ENCODE data around the gene NSUN4. TPM values are rescaled to one million over a fixed set of nuclear protein-coding genes. Genes with fewer than 3 reads are reported as not detected.

Gene NSUN4
- total RNA-seq, 1 experiment from 2014 or later: 20.4 TPM

- Histone ChIP-seq H3T11ph (ENCODE audit: low read length) (no peak within 1 kb of the TSS), H2BK120ac (ENCODE audit: low read depth, low read length, poor library complexity, severe bottlenecking) (no peak within 1 kb of the TSS), H2BK15ac (ENCODE audit: low read depth, low read length) (no peak within 1 kb of the TSS; the same call in 1 of the 2 replicates), H3K18ac (ENCODE audit: insufficient read length, low read depth, low read length) (no peak within 1 kb of the TSS), H3K23ac (ENCODE audit: insufficient read length, low read depth, low read length) (no peak within 1 kb of the TSS), H3K4me1 (ENCODE audit: insufficient read depth, low read length) (peaks cover 5% of the 10 kb centered on the region), H3K9me3 (ENCODE audit: control insufficient read depth, low read depth, low read length) (peaks cover 10% of the 10 kb centered on the region), H4K8ac (replicated peaks; ENCODE audit: insufficient read length, low read depth, low read length) (no peak within 1 kb of the TSS), H3K23me2 (ENCODE audit: insufficient read length, low read depth, low read length, poor library complexity, severe bottlenecking) (peaks cover 6% of the 10 kb centered on the region), H2AFZ (ENCODE audit: low read length) (no peak within 1 kb of the TSS), H3K27me3 (ENCODE audit: insufficient read depth, low read length) (peaks cover 4% of the 10 kb centered on the region; the same call in 1 of the 2 replicates), H3K79me1 (ENCODE audit: insufficient read depth, low read depth, low read length, poor library complexity, severe bottlenecking) (no peaks in the 10 kb centered on the region), H3K9ac (ENCODE audit: extremely low read depth, insufficient read length, low read length) (peak within 1 kb of the TSS; percentile 85), H3K4ac (ENCODE audit: low read depth, low read length) (no peak within 1 kb of the TSS), H3K56ac (ENCODE audit: insufficient read length, low read depth, low read length) (no peak within 1 kb of the TSS), H4K5ac (ENCODE audit: insufficient read length, low read depth, low read length) (peak within 1 kb of the TSS; percentile 36), H3K79me2 (ENCODE audit: insufficient read depth, low read length) (no peaks in the 10 kb centered on the region; the same call in 1 of the 2 replicates), H4K20me1 (ENCODE audit: control insufficient read depth, insufficient read depth, insufficient read length) (no peaks in the 10 kb centered on the region), H3K4me2 (ENCODE audit: insufficient read depth, insufficient read length, low read length) (peak within 1 kb of the TSS; percentile 81), H4K91ac (ENCODE audit: insufficient read length, low read depth, low read length) (no peak within 1 kb of the TSS), H3K14ac (ENCODE audit: insufficient read depth, low read length) (no peak within 1 kb of the TSS; the same call in 1 of the 2 replicates), H2BK20ac (ENCODE audit: low read depth, low read length, poor library complexity, severe bottlenecking) (no peak within 1 kb of the TSS), H3K27ac (ENCODE audit: insufficient read length, low read depth, low read length) (no peak within 1 kb of the TSS), H2BK12ac (ENCODE audit: insufficient read length, low read depth, low read length) (no peak within 1 kb of the TSS), H2AK5ac (ENCODE audit: insufficient read length, low read length) (no peak within 1 kb of the TSS), H2BK5ac (ENCODE audit: insufficient read length, low read length) (no peak within 1 kb of the TSS)
- WGBS (ENCODE audit: extremely low coverage, insufficient read length, low lambda C conversion rate): no CpG with 5 or more reads among the region's 75 CpGs
- Mint-ChIP-seq H3K27ac (no peak within 1 kb of the TSS), H3K4me3 (peak within 1 kb of the TSS; percentile 82 to 91), H3K4me1 (peaks cover 20 to 36% of the 10 kb centered on the region in 2 experiments), H3K36me3 (ENCODE audit: insufficient read depth in 1 of 3, low read depth in 3 of 3) (peaks cover 11 to 19% (median 17%) of the 10 kb centered on the region in 3 experiments), H3K27me3 (ENCODE audit: low read depth) (peaks cover 53% of the 10 kb centered on the region), H3K9me3 (peaks cover 23 to 24% of the 10 kb centered on the region in 2 experiments)
- DNase-seq: peak; percentile 92
- TF ChIP-seq, protein P1, sequence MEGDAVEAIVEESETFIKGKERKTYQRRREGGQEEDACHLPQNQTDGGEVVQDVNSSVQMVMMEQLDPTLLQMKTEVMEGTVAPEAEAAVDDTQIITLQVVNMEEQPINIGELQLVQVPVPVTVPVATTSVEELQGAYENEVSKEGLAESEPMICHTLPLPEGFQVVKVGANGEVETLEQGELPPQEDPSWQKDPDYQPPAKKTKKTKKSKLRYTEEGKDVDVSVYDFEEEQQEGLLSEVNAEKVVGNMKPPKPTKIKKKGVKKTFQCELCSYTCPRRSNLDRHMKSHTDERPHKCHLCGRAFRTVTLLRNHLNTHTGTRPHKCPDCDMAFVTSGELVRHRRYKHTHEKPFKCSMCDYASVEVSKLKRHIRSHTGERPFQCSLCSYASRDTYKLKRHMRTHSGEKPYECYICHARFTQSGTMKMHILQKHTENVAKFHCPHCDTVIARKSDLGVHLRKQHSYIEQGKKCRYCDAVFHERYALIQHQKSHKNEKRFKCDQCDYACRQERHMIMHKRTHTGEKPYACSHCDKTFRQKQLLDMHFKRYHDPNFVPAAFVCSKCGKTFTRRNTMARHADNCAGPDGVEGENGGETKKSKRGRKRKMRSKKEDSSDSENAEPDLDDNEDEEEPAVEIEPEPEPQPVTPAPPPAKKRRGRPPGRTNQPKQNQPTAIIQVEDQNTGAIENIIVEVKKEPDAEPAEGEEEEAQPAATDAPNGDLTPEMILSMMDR (conservative IDR thresholded peaks at IDR 0.05): no peak
Observed at GRCh38 chr1:46394108-46394871, 53.7 kb downstream of the NSUN4 start, which contains the start of gene FAAH. Gene FAAH, plus strand, starts transcription at chr1:46394317. Its CDS starts 32 bp downstream, at chr1:46394349.
